Mesodermal cell (in vitro differentiated cells): ENCODE results near the gene PKN3. TPM values are rescaled to one million over a fixed set of nuclear protein-coding genes. Genes with fewer than 3 reads are reported as not detected.
A peak's percentile ranks its signal among the peaks of the same experiment; 100 is the strongest.
"Not testable (repeated sequence)": the region's sequence is repeated elsewhere in the genome, so short reads cannot be mapped to it uniquely, and the experiment has no call there.

Experiments
- H3K27ac ChIP-seq: 2 replicates; pipeline ENCODE4 v1.7.0; 2013; ENCODE audit warnings: mild to moderate bottlenecking, low read depth, low read length, moderate library complexity; ENCODE audit not compliant: severe bottlenecking
- H3K36me3 ChIP-seq: 2 replicates; pipeline ENCODE4 v1.7.1; 2013; ENCODE audit warnings: mild to moderate bottlenecking, low read length, moderate library complexity; ENCODE audit not compliant: control insufficient read depth, insufficient read depth
- H3K4me1 ChIP-seq: one replicate; pipeline ENCODE4 v1.7.1; 2013; ENCODE audit warnings: mild to moderate bottlenecking, low read length; ENCODE audit not compliant: insufficient read depth, control insufficient read depth, poor library complexity, severe bottlenecking
- H3K4me3 ChIP-seq: 2 replicates; pipeline ENCODE4 v1.7.0; 2013; ENCODE audit warnings: low read length, control low read depth, mild to moderate bottlenecking; ENCODE audit not compliant: insufficient read depth, poor library complexity, severe bottlenecking; ENCODE audit errors: extremely low read depth
- H3K9me3 ChIP-seq: 2 replicates; pipeline ENCODE4 v1.7.1; 2013; ENCODE audit warnings: mild to moderate bottlenecking, low read length, moderate library complexity; ENCODE audit not compliant: control insufficient read depth
- WGBS, 2 experiments: methylation state at CpG; one replicate each; pipeline ENCODE4 v1.1.5; 2013; ENCODE audit warnings: missing lambda C conversion rate in 2 of 2; ENCODE audit not compliant: insufficient coverage in 2 of 2; 5-methylcytosine and 5-hydroxymethylcytosine counted together
- polyA plus RNA-seq, 2 experiments: library from polyadenylated mRNA; stranded (reverse); fragments of 50-300 nt; gene quantifications; one replicate each; pipeline ENCODE4 v1.2.3, GENCODE V29; 2013

PKN3 gene
- 17.2 TPM for polyA plus RNA-seq (2013, experiment 1 of 2)
- 14.0 TPM for polyA plus RNA-seq (2013, experiment 2 of 2)

GRCh38 chr9:128702445-128702948 lies at the start of gene PKN3:
TSS of gene PKN3 (plus strand) at chr9:128702503. CDS start at chr9:128702916, 413 bp downstream.
- Histone ChIP-seq H3K4me3 (peak within 1 kb of the TSS; percentile 86), H3K36me3 (peaks cover 22% of the 10 kb centered on the region), H3K9me3 (no peaks in the 10 kb centered on the region), H3K27ac (peak within 1 kb of the TSS; percentile 73), H3K4me1 (peaks cover 10% of the 10 kb centered on the region)
- WGBS, 2 experiments, result 0% methylated on average over 57 to 58 of the region's 65 CpGs

GRCh38 chr9:128653908-128654307 lies 48.4 kb upstream of the PKN3 start:
- no peaks in the 10 kb centered on the region for H3K9me3 ChIP-seq
- 95 to 98% methylated on average over 4 to 8 of the region's 8 CpGs for WGBS, 2 experiments

GRCh38 chr9:128654481-128654880 lies 47.8 kb upstream of the PKN3 start:
- no peak overlapping the region for H3K4me3 ChIP-seq
- 89 to 100% methylated on average over 1 of the region's 1 CpG for WGBS, 2 experiments
- H3K36me3 ChIP-seq, result no peaks in the 10 kb centered on the region
- H3K9me3 ChIP-seq, result no peaks in the 10 kb centered on the region
- no peaks in the 10 kb centered on the region for H3K4me1 ChIP-seq
- H3K27ac ChIP-seq, result no peak overlapping the region

More at GRCh38 chr9:128653908-128654307, 48.4 kb upstream of the PKN3 start:
- Histone ChIP-seq H3K27ac (no peak overlapping the region), H3K4me1 (no peaks in the 10 kb centered on the region), H3K36me3 (peaks cover 4% of the 10 kb centered on the region), H3K4me3 (no peak overlapping the region)

GRCh38 chr9:128656416-128657343 lies 45.6 kb upstream of the PKN3 start, which contains the start of gene DYNC2I2:
TSS of gene DYNC2I2 (minus strand) at chr9:128656847. CDS start at chr9:128656726, 121 bp downstream.
- no peaks in the 10 kb centered on the region for H3K4me1 ChIP-seq
- H3K36me3 ChIP-seq, result no peaks in the 10 kb centered on the region
- WGBS, 2 experiments, result 0% methylated on average over 76 to 82 of the region's 86 CpGs
- H3K4me3 ChIP-seq, result peak within 1 kb of the TSS; percentile 54
- H3K27ac ChIP-seq, result peak within 1 kb of the TSS; percentile 100
- H3K9me3 ChIP-seq, result no peaks in the 10 kb centered on the region

- WGBS, 2 experiments, result 89 to 94% methylated on average over 7 to 10 of the region's 13 CpGs
- Histone ChIP-seq H3K4me1 (no peaks in the 10 kb centered on the region), H3K9me3 (no peaks in the 10 kb centered on the region), H3K27ac (peak overlapping the region; percentile 100), H3K36me3 (no peaks in the 10 kb centered on the region), H3K4me3 (peak overlapping the region; percentile 54)
Observed at GRCh38 chr9:128657344-128657704, 45.0 kb upstream of the PKN3 start.

GRCh38 chr9:128657796-128658195 lies 44.5 kb upstream of the PKN3 start:
- Histone ChIP-seq H3K4me3 (no peak overlapping the region), H3K36me3 (no peaks in the 10 kb centered on the region), H3K9me3 (no peaks in the 10 kb centered on the region), H3K27ac (no peak overlapping the region), H3K4me1 (no peaks in the 10 kb centered on the region)
- 86 to 92% methylated on average over 1 to 2 of the region's 3 CpGs for WGBS, 2 experiments

- WGBS, 2 experiments, result 86 to 94% methylated on average over 4 to 8 of the region's 8 CpGs
- not testable (repeated sequence) for H3K4me1 ChIP-seq, H3K27ac ChIP-seq, H3K36me3 ChIP-seq, H3K4me3 ChIP-seq, H3K9me3 ChIP-seq
Observed at GRCh38 chr9:128666481-128666941, 35.8 kb upstream of the PKN3 start.

GRCh38 chr9:128669786-128670185 lies 32.5 kb upstream of the PKN3 start:
- no peak overlapping the region for H3K4me3 ChIP-seq
- H3K36me3 ChIP-seq, result no peaks in the 10 kb centered on the region
- 91 to 92% methylated on average over 5 to 6 of the region's 6 CpGs for WGBS, 2 experiments
- H3K27ac ChIP-seq, result no peak overlapping the region
- no peaks in the 10 kb centered on the region for H3K9me3 ChIP-seq
- H3K4me1 ChIP-seq, result no peaks in the 10 kb centered on the region

GRCh38 chr9:128675382-128675781 lies 26.9 kb upstream of the PKN3 start:
- Histone ChIP-seq H3K4me3 (no peak overlapping the region), H3K27ac (no peak overlapping the region), H3K36me3 (no peaks in the 10 kb centered on the region), H3K9me3 (no peaks in the 10 kb centered on the region), H3K4me1 (no peaks in the 10 kb centered on the region)
- WGBS, 2 experiments, result 83 to 100% methylated on average over 1 to 2 of the region's 4 CpGs

GRCh38 chr9:128677794-128678193 lies 24.5 kb upstream of the PKN3 start:
- Histone ChIP-seq H3K4me1 (no peaks in the 10 kb centered on the region), H3K9me3 (no peaks in the 10 kb centered on the region), H3K36me3 (no peaks in the 10 kb centered on the region), H3K27ac (no peak overlapping the region), H3K4me3 (no peak overlapping the region)
- 85 to 88% methylated on average over 4 to 9 of the region's 10 CpGs for WGBS, 2 experiments
